C4-2B (cell line): Measurements from ENCODE around the gene GRK3.
"Not testable (repeated sequence)": the region's sequence is repeated elsewhere in the genome, so short reads cannot be mapped to it uniquely, and the experiment has no call there.

Experiments
- H3K27ac ChIP-seq: fragments of 450-650 bp; 2 replicates; pipeline ENCODE4 v1.5.1; 2017
- ZFX ChIP-seq: fragments of 450-650 bp; IDR thresholded peaks from 2 replicates; pipeline ENCODE4 v1.6.1; 2017
- TF ChIP-seq, protein P1 (sequence below): fragments of 450-650 bp; conservative IDR thresholded peaks from 2 replicates; pipeline ENCODE4 v1.5.1; 2017; ENCODE audit warnings: mild to moderate bottlenecking

GRK3 gene

DNA sequence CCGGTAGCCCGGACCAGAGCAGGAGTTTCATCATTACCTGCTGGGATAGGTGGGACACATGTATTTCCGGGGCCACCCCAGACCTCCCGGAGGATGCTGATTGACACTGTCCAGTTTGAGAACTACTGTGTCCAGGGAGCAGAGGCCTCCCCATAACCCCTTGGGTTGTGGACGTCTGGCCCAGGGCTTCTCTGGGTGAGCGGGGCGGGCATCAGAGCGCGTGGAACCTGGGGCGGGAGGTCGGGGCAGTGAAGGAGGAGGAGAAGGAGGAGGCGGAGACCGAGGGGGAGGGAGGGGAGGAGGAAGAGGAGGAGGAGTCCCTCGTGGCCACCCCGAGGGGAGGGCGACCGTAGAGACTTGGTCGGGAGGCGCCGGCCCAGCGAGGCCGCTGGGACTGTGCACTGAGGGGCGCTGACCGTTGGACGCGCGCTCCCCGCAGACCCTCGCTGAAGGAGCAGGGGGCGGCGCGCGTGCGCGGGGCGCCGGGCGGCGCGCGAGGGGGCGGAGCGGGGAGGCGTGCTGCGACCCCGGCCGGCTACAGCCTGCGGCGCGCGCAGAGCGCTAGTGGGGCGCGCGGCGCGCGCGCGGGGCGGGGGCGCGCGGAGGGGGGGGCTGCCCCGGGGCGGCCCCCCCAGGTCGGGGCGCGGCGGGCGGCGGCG, at the start of gene GRK3:
GRK3 (plus strand) TSS at position 356 of the 659 bp plus-strand sequence. CDS start 366 bp downstream, outside the sequence.
- peak within 1 kb of the TSS; percentile 66 for H3K27ac ChIP-seq
- TF ChIP-seq, protein P1, sequence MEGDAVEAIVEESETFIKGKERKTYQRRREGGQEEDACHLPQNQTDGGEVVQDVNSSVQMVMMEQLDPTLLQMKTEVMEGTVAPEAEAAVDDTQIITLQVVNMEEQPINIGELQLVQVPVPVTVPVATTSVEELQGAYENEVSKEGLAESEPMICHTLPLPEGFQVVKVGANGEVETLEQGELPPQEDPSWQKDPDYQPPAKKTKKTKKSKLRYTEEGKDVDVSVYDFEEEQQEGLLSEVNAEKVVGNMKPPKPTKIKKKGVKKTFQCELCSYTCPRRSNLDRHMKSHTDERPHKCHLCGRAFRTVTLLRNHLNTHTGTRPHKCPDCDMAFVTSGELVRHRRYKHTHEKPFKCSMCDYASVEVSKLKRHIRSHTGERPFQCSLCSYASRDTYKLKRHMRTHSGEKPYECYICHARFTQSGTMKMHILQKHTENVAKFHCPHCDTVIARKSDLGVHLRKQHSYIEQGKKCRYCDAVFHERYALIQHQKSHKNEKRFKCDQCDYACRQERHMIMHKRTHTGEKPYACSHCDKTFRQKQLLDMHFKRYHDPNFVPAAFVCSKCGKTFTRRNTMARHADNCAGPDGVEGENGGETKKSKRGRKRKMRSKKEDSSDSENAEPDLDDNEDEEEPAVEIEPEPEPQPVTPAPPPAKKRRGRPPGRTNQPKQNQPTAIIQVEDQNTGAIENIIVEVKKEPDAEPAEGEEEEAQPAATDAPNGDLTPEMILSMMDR: no peak
- TF ChIP-seq ZFX: no peak

DNA sequence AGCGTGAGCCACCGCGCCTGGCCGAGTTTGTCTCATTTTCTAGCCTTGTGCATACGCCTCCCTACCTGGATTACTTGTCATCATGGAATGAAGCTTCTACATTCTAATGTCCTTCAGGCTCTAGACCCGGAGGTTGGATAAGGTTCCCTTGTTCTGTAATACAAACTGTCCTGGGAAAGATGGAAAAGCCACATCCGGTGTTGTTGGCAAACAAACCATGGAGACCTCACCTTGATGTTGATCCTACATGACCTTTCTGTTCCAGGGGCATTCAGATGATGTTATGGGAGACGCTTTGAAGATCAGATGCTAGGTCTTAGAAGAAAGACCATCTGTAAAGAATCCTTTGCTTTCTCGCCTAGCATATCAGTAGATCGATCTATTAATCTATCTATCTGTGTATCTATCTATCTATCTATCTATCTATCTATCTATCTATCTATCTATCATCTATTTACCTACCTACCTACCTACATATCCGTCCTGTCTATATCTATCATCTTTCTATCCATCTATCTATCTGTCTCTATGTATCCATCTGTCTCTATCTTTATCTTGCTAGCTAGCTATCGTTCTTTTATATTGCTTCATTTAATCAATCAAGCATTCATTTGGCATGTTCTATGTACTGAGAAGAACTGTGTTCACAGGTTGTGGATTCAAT, 46.3 kb upstream of the GRK3 start:
- H3K27ac ChIP-seq: no peak overlapping the region
- TF ChIP-seq, protein P1: no peak
- no peak for TF ChIP-seq ZFX

DNA sequence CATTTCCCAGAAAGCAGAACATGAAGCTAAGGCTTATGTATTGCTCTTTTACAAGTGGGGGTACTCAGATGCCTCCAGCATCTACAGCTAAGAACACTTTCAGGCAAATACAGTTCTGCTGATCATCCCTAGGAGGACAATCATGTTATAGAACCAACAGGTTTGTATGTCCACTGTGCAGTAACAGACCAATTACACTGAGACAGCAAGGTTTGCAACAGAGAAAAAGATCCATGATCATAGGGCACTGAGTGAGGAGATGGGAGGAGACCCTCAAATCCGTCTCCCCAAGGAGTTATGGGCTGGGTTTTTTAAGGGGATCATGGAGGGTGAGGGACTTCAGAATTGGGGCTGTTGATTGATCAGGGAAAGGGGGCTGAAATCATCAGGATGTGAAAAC, 39.1 kb upstream of the GRK3 start:
- TF ChIP-seq, protein P1: no peak
- no peak for TF ChIP-seq ZFX

GRCh38 chr22:25525804-25526584, 38.5 kb upstream of the GRK3 start:
- not testable (repeated sequence) for H3K27ac ChIP-seq

More for the DNA sequence above, 39.1 kb upstream of the GRK3 start:
- H3K27ac ChIP-seq: no peak overlapping the region

GRCh38 chr22:25527016-25527415, 37.5 kb upstream of the GRK3 start:
- not testable (repeated sequence) for H3K27ac ChIP-seq

GRCh38 chr22:25528068-25528467, 36.4 kb upstream of the GRK3 start:
- not testable (repeated sequence) for H3K27ac ChIP-seq

GRCh38 chr22:25529059-25529458, 35.4 kb upstream of the GRK3 start:
- H3K27ac ChIP-seq: not testable (repeated sequence)

GRCh38 chr22:25529541-25530137, 34.8 kb upstream of the GRK3 start:
- not testable (repeated sequence) for H3K27ac ChIP-seq

- H3K27ac ChIP-seq: not testable (repeated sequence)
These were observed 32.8 kb upstream of the GRK3 start for GRCh38 chr22:25531677-25532076.

DNA sequence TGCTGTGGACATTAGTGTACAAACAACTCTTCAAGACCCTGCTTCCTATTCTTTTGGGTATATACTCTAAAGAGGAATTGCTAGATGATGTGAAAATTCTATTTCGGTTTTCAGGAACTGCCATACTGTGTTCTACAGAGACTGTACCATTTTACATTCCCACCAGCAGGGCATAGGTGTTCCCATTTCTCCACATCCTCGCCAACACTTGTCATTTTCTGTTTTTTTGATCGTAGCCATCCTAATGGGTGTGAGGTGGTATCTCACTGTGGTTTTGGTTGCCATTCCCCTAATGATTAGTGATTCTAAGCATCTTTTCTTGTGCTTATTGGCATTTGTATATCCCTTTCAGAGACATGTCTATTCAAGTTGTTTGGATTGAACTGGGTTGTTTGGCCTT, 29.8 kb upstream of the GRK3 start:
- H3K27ac ChIP-seq: no peak overlapping the region
- TF ChIP-seq, protein P1: no peak
- no peak for TF ChIP-seq ZFX
